CD4-positive, alpha-beta T cell treated with Interleukin-15 for 4 hours (primary cell): ENCODE measurements around the gene ERC1.
A peak's percentile ranks its signal among the peaks of the same experiment; 100 is the strongest.

Source experiments
- DNase-seq: peaks from one replicate; pipeline ENCODE4 v3.0.0-alpha.2; 2020; ENCODE audit warnings: low spot score

The ERC1 gene

GRCh38 chr12:1517734-1518525, 526.9 kb downstream of the ERC1 start:
- DNase-seq: no peak

GRCh38 chr12:1518591-1519516, 527.8 kb downstream of the ERC1 start:
- DNase-seq: no peak

GRCh38 chr12:1519642-1520041, 528.6 kb downstream of the ERC1 start:
- no peak for DNase-seq

GRCh38 chr12:1523046-1523445, 532.0 kb downstream of the ERC1 start:
- DNase-seq: no peak

GRCh38 chr12:1523558-1524050, 532.6 kb downstream of the ERC1 start:
- no peak for DNase-seq

GRCh38 chr12:1525858-1526257, 534.8 kb downstream of the ERC1 start:
- no peak for DNase-seq

- no peak for DNase-seq
These were observed 536.8 kb downstream of the ERC1 start for GRCh38 chr12:1527789-1528188.

GRCh38 chr12:1528791-1529190, 537.8 kb downstream of the ERC1 start:
- no peak for DNase-seq

- no peak for DNase-seq
These were observed 538.3 kb downstream of the ERC1 start for GRCh38 chr12:1529228-1529861.

GRCh38 chr12:1529862-1530591, 539.0 kb downstream of the ERC1 start:
- DNase-seq: no peak

GRCh38 chr12:1530592-1531152, 539.6 kb downstream of the ERC1 start:
- DNase-seq: no peak

GRCh38 chr12:1531153-1531653, 540.2 kb downstream of the ERC1 start:
- no peak for DNase-seq

- no peak for DNase-seq
These were observed 540.8 kb downstream of the ERC1 start for GRCh38 chr12:1531654-1532374.

GRCh38 chr12:1532375-1533165, 541.5 kb downstream of the ERC1 start:
- DNase-seq: no peak

GRCh38 chr12:1533205-1533601, 542.2 kb downstream of the ERC1 start:
- DNase-seq: peak; percentile 21

- peak; percentile 21 for DNase-seq
These were observed 542.7 kb downstream of the ERC1 start for GRCh38 chr12:1533602-1534304.

- no peak for DNase-seq
These were observed 543.7 kb downstream of the ERC1 start for GRCh38 chr12:1534748-1535147.

GRCh38 chr12:1536817-1537216, 545.8 kb downstream of the ERC1 start:
- DNase-seq: no peak

- no peak for DNase-seq
These were observed 548.1 kb downstream of the ERC1 start for GRCh38 chr12:1539135-1539534.
